Measurements from ENCODE around the gene FBXO3.

FBXO3 gene

DNA sequence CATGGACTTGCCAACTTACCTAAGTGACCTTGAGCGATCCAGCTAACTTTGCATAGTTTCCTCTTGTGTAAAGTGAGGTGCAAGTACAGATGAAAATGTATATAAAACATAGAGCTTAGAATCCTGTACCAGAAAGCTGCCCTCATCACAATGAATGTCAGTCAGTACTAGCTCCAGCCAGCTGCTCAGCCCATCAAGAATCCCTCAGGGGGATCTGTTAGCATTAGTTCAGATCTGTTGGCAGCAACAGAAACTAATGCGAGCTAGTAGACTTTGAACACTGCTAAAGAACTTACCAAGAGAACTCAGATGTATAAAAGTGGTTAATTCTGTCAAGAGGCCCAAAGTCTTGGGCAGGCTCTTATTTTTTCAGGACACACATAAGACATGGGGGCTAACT lies 67.4 kb downstream of the FBXO3 start:
- Histone ChIP-seq H3K4me1 (ENCODE audit: insufficient read depth, insufficient read length) (no peaks in the 10 kb centered on the region), H3K4me3 (ENCODE audit: insufficient read length, low read depth) (no peak overlapping the region), H3K27me3 (ENCODE audit: insufficient read depth, insufficient read length) (no peaks in the 10 kb centered on the region), H3K9me3 (ENCODE audit: insufficient read depth, low read length) (no peaks in the 10 kb centered on the region), H3K36me3 (ENCODE audit: insufficient read depth, insufficient read length, low read length) (peaks cover 21% of the 10 kb centered on the region), H3K9ac (ENCODE audit: insufficient read length, low read depth) (no peak overlapping the region)
- TF ChIP-seq ZNF274 (IDR thresholded peaks at IDR 0.05; ENCODE audit: low read depth, low read length): no peak
- TF ChIP-seq SUZ12 (IDR thresholded peaks at IDR 0.05; ENCODE audit: extremely low read depth, insufficient read depth, insufficient read length): no peak
- TF ChIP-seq YY1 (IDR thresholded peaks at IDR 0.05; ENCODE audit: insufficient read depth, insufficient read length): no peak
- no peak for DNase-seq (ENCODE audit: low read depth, low spot score)

- no peak for DNase-seq (ENCODE audit: low read depth, low spot score)
- no peaks in the 10 kb centered on the region for H3K4me1 ChIP-seq (ENCODE audit: insufficient read depth, insufficient read length)
- no peaks in the 10 kb centered on the region for H3K27me3 ChIP-seq (ENCODE audit: insufficient read depth, insufficient read length)
- H3K9me3 ChIP-seq (ENCODE audit: insufficient read depth, low read length): no peaks in the 10 kb centered on the region
- TF ChIP-seq SUZ12 (IDR thresholded peaks at IDR 0.05; ENCODE audit: extremely low read depth, insufficient read depth, insufficient read length) (no peak), YY1 (IDR thresholded peaks at IDR 0.05; ENCODE audit: insufficient read depth, insufficient read length) (no peak), ZNF274 (IDR thresholded peaks at IDR 0.05; ENCODE audit: low read depth, low read length) (no peak)
- peaks cover 21% of the 10 kb centered on the region for H3K36me3 ChIP-seq (ENCODE audit: insufficient read depth, insufficient read length, low read length)
- H3K9ac ChIP-seq (ENCODE audit: insufficient read length, low read depth): no peak overlapping the region
- H3K4me3 ChIP-seq (ENCODE audit: insufficient read length, low read depth): no peak overlapping the region
Observed at GRCh38 chr11:33706546-33706945, 67.8 kb downstream of the FBXO3 start.

DNA sequence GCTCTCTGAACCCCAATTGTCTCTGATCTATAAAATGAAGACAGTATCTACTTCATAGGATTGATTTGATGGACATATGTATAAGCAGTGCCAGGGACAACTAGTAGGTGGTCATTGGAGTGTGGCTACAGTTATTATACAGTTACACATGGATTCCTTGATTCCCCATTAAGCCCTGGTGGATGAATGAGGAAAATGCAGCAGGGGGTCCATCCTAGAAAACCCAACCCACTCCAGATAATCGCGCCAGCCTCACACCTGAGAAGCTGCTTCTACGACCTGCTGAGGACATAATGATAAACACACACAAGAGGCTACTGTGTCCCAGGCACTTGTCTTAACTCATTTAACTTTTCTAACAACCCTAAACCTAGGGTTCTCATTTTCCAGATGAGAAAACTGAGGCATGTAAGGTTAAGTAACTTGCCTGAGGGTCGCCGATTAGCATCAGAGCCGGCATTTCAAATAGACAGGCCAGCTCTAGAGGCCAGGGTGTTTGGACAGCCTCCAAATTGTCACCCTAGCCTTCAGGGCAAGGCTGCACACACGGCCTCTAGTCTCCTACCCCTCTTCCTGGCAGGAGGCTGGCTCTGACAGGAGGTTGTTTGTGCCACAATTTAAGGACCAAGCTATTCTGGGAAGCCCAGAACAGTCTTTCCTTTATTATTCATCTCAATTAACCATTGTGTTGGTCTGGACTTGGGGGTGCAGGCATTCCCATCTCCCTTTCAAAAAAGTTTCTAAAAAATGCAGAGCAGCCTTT lies 69.9 kb downstream of the FBXO3 start:
- no peak overlapping the region for H3K9ac ChIP-seq (ENCODE audit: insufficient read length, low read depth)
- no peaks in the 10 kb centered on the region for H3K4me1 ChIP-seq (ENCODE audit: insufficient read depth, insufficient read length)
- no peak for DNase-seq (ENCODE audit: low read depth, low spot score)

DNA sequence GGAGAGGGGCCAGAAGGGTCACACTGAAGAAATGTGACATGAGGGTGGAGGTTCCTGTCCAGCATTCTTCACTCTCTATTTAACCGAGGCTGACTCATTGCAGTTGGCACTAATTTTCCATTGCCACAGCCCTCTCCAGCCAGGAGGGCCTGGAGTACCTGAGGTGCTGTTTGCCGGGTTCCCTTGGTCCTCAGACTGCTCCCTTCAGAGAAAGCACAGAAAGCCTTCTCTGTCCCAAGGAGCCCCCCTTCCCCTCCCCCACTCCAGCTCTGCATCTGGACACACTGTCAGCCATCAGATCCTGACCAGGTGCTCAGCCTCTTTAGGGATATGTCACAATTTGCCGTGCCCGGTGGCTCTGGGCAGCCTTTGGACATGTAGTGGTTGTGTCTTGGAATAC lies 70.5 kb downstream of the FBXO3 start:
- no peak for DNase-seq (ENCODE audit: low read depth, low spot score)
- peaks cover 4% of the 10 kb centered on the region for H3K27me3 ChIP-seq (ENCODE audit: insufficient read depth, insufficient read length)
- peaks cover 10% of the 10 kb centered on the region for H3K36me3 ChIP-seq (ENCODE audit: insufficient read depth, insufficient read length, low read length)
- no peak overlapping the region for H3K4me3 ChIP-seq (ENCODE audit: insufficient read length, low read depth)
- no peaks in the 10 kb centered on the region for H3K4me1 ChIP-seq (ENCODE audit: insufficient read depth, insufficient read length)
- no peak overlapping the region for H3K9ac ChIP-seq (ENCODE audit: insufficient read length, low read depth)
- TF ChIP-seq YY1 (IDR thresholded peaks at IDR 0.05; ENCODE audit: insufficient read depth, insufficient read length) (no peak), SUZ12 (IDR thresholded peaks at IDR 0.05; ENCODE audit: extremely low read depth, insufficient read depth, insufficient read length) (no peak), ZNF274 (IDR thresholded peaks at IDR 0.05; ENCODE audit: low read depth, low read length) (no peak)
- no peaks in the 10 kb centered on the region for H3K9me3 ChIP-seq (ENCODE audit: insufficient read depth, low read length)

More for the DNA sequence above, 69.9 kb downstream of the FBXO3 start:
- Histone ChIP-seq H3K27me3 (ENCODE audit: insufficient read depth, insufficient read length) (peaks cover under 1% of the 10 kb centered on the region), H3K4me3 (ENCODE audit: insufficient read length, low read depth) (no peak overlapping the region), H3K9me3 (ENCODE audit: insufficient read depth, low read length) (no peaks in the 10 kb centered on the region), H3K36me3 (ENCODE audit: insufficient read depth, insufficient read length, low read length) (peaks cover 13% of the 10 kb centered on the region)
- TF ChIP-seq YY1 (IDR thresholded peaks at IDR 0.05; ENCODE audit: insufficient read depth, insufficient read length) (no peak), SUZ12 (IDR thresholded peaks at IDR 0.05; ENCODE audit: extremely low read depth, insufficient read depth, insufficient read length) (no peak), ZNF274 (IDR thresholded peaks at IDR 0.05; ENCODE audit: low read depth, low read length) (no peak)

DNA sequence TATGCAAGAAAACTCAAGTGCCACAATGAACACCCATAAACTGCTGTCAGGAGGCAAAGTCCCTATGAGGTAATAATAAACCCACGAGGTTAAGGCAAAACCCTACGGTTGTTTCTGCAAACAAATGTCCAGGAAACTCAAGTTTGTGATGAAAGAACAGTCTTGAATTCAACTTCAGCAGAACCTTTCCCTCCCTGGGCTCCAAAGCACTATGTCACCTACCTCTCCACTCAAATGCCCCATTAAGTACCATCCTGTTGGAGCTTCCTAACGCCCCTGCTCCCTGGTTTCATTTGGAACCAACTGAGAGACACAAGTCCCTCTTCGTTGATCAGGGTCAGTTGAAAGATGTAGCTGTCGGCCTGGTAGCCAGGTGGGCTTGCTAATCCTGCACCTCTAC lies 71.1 kb downstream of the FBXO3 start:
- H3K27me3 ChIP-seq (ENCODE audit: insufficient read depth, insufficient read length): peaks cover 4% of the 10 kb centered on the region
- H3K36me3 ChIP-seq (ENCODE audit: insufficient read depth, insufficient read length, low read length): peaks cover 10% of the 10 kb centered on the region
- H3K4me3 ChIP-seq (ENCODE audit: insufficient read length, low read depth): no peak overlapping the region
- H3K4me1 ChIP-seq (ENCODE audit: insufficient read depth, insufficient read length): no peaks in the 10 kb centered on the region
- TF ChIP-seq YY1 (IDR thresholded peaks at IDR 0.05; ENCODE audit: insufficient read depth, insufficient read length) (no peak), ZNF274 (IDR thresholded peaks at IDR 0.05; ENCODE audit: low read depth, low read length) (no peak), SUZ12 (IDR thresholded peaks at IDR 0.05; ENCODE audit: extremely low read depth, insufficient read depth, insufficient read length) (no peak)
- H3K9ac ChIP-seq (ENCODE audit: insufficient read length, low read depth): no peak overlapping the region
- no peak for DNase-seq (ENCODE audit: low read depth, low spot score)
- H3K9me3 ChIP-seq (ENCODE audit: insufficient read depth, low read length): no peaks in the 10 kb centered on the region

GRCh38 chr11:33701302-33702230 lies 72.8 kb downstream of the FBXO3 start:
- no peak for DNase-seq (ENCODE audit: low read depth, low spot score)
- TF ChIP-seq SUZ12 (IDR thresholded peaks at IDR 0.05; ENCODE audit: extremely low read depth, insufficient read depth, insufficient read length) (no peak), ZNF274 (IDR thresholded peaks at IDR 0.05; ENCODE audit: low read depth, low read length) (no peak), YY1 (IDR thresholded peaks at IDR 0.05; ENCODE audit: insufficient read depth, insufficient read length) (no peak)

More at GRCh38 chr11:33701302-33702230, 72.8 kb downstream of the FBXO3 start:
- Histone ChIP-seq H3K4me1 (ENCODE audit: insufficient read depth, insufficient read length) (no peaks in the 10 kb centered on the region), H3K4me3 (ENCODE audit: insufficient read length, low read depth) (no peak overlapping the region), H3K9ac (ENCODE audit: insufficient read length, low read depth) (peak overlapping the region; percentile 45), H3K36me3 (ENCODE audit: insufficient read depth, insufficient read length, low read length) (peaks cover 4% of the 10 kb centered on the region), H3K27me3 (ENCODE audit: insufficient read depth, insufficient read length) (peaks cover 4% of the 10 kb centered on the region), H3K9me3 (ENCODE audit: insufficient read depth, low read length) (no peaks in the 10 kb centered on the region)

Data from NT2/D1 (cell line).